ENCODE measurements around the gene DDX25. TPM values are rescaled to one million over a fixed set of nuclear protein-coding genes. Genes with fewer than 3 reads are reported as not detected.

The DDX25 gene
- total and polyA plus RNA-seq, 2 of the 8 experiments (the other 6 are each of a cell fraction or from before 2014, with no cell fraction given) = 17.6 to 17.9 TPM

DNA sequence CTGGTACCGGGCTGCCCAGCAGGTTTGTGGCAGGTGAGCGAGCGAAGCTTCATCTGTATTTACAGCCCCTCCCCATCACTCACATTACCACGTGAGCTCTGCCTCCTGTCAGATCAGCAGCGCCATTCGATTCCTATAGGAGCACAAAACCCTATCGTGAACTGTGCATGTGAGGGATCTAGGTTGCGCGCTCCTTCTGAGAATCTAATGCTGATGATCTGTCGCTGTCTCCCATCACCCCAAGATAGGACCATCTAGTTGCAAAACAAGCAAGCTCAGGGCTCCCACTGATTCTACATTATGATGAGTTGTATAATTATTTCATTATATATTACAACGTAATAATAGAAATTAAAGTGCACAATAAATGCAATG is 25.8 kb downstream of the DDX25 start (continued):
- TF ChIP-seq RAD21 (IDR thresholded peaks at IDR 0.05 in 1 of 2, conservative IDR thresholded peaks at IDR 0.05 in 1 of 2; ENCODE audit: low read depth in 2 of 2, low read length in 2 of 2) (no peak), TCF12 (IDR thresholded peaks at IDR 0.05; ENCODE audit: low read depth, low read length) (no peak), SIRT6 (IDR thresholded peaks at IDR 0.05; ENCODE audit: low read length) (no peak), SRF (IDR thresholded peaks at IDR 0.05; ENCODE audit: low read depth, low read length) (no peak), POLR2AphosphoS5 (IDR thresholded peaks at IDR 0.05; ENCODE audit: low read depth, low read length) (no peak)
